Brain microvascular endothelial cell (primary cell): Measurements from ENCODE around the gene THSD8.
"Not testable (repeated sequence)": the region's sequence is repeated elsewhere in the genome, so short reads cannot be mapped to it uniquely, and the experiment has no call there.

ENCODE experiments used
- DNase-seq: peaks from one replicate; pipeline ENCODE4 v3.0.0-alpha.2; 2020
- H3K27ac ChIP-seq: fragments of 250-450 bp; sonication (Bioruptor Pico); 2 replicates; pipeline ENCODE4 v1.5.1; 2020; ENCODE audit warnings: mild to moderate bottlenecking, moderate library complexity
- H3K27me3 ChIP-seq: fragments of 250-450 bp; sonication (Bioruptor Pico); replicated peaks from 2 replicates; pipeline ENCODE4 v1.5.1; 2020; ENCODE audit warnings: mild to moderate bottlenecking
- H3K36me3 ChIP-seq: fragments of 250-450 bp; sonication (Bioruptor Pico); replicated peaks from 2 replicates; pipeline ENCODE4 v1.5.1; 2020; ENCODE audit warnings: mild to moderate bottlenecking
- H3K4me3 ChIP-seq: 2 replicates; pipeline ENCODE4 v1.5.1; 2011; ENCODE audit warnings: low read depth, mild to moderate bottlenecking, control low read depth, low read length, moderate library complexity
- CTCF ChIP-seq: IDR thresholded peaks from 2 replicates; pipeline ENCODE4 v1.5.1; 2011; ENCODE audit warnings: low read depth, mild to moderate bottlenecking, moderate library complexity, low read length, control low read depth, inconsistent platforms; ENCODE audit errors: missing control alignments
- in situ Hi-C: cut with HindIII; loops from 2 replicates; pipeline ENCODE4 v1.10.0; 2017; ENCODE audit warnings: low sequenced_read_pairs, low pct_ligation_motif_present

THSD8 gene

DNA sequence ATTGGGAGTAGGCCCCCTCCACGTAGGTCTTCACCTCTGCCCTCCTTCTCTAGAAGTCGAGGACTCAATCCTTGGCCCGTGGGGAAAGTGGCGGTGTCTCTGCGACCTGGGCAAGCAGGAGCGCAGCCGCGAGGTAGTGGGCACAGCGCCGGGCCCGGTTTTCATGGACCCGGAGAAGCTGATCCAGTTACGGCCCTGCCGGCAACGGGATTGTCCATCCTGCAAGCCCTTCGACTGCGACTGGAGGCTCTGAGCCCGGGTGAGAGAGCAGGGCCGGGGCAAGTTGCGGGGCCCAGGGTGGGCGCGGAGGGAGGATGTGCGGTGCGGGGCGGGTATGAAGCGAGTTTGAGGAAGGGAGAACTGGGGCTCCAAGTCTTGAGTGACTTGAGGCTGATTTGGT is 2.2 kb downstream of the THSD8 start:
- TF ChIP-seq CTCF = no peak
- no peak overlapping the region for H3K27ac ChIP-seq
- peaks cover 11% of the 10 kb centered on the region for H3K36me3 ChIP-seq
- H3K4me3 ChIP-seq = no peak overlapping the region
- DNase-seq = no peak
- in situ Hi-C loops = no loop called here
- no peaks in the 10 kb centered on the region for H3K27me3 ChIP-seq

GRCh38 chr19:12806242-12807081 is 4.6 kb downstream of the THSD8 start, which contains the start of gene RNASEH2A:
RNASEH2A (plus strand) TSS chr19:12806584; CDS start chr19:12806674, 90 bp downstream.
- peak within 1 kb of the TSS; percentile 77 for H3K4me3 ChIP-seq
- no peaks in the 10 kb centered on the region for H3K36me3 ChIP-seq
- H3K27me3 ChIP-seq = no peaks in the 10 kb centered on the region
- TF ChIP-seq CTCF = no peak
- no peak within 1 kb of the TSS for H3K27ac ChIP-seq
- DNase-seq = peak; percentile 82
- in situ Hi-C loops = no loop called here

GRCh38 chr19:12815088-12815487 is 13.2 kb downstream of the THSD8 start:
- Histone ChIP-seq H3K27me3 (no peaks in the 10 kb centered on the region), H3K4me3 (no peak overlapping the region), H3K36me3 (no peaks in the 10 kb centered on the region), H3K27ac (no peak overlapping the region)
- TF ChIP-seq CTCF = no peak
- in situ Hi-C loops = no loop called here
- no peak for DNase-seq

DNA sequence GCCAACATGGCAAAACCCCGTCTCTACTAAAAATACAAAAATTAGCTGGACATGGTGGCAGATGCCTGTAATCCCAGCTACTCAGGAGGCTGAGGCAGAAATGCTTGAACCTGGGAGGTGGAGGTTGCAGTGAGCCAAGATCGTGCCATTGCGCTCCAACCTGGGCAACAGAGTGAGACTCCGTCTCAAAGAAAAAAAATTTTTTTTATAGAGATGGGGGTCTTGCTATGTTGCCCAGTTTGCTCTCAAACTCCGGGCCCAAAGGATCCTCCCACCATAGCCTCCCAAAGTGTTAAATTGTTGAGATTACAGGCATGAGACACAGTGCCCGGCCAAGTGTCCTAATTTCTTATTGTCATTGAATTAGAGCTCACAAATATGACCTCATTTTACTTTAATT is 15.3 kb downstream of the THSD8 start:
- H3K4me3 ChIP-seq, DNase-seq, H3K27ac ChIP-seq, in situ Hi-C loops, H3K36me3 ChIP-seq, H3K27me3 ChIP-seq: not testable (repeated sequence)

DNA sequence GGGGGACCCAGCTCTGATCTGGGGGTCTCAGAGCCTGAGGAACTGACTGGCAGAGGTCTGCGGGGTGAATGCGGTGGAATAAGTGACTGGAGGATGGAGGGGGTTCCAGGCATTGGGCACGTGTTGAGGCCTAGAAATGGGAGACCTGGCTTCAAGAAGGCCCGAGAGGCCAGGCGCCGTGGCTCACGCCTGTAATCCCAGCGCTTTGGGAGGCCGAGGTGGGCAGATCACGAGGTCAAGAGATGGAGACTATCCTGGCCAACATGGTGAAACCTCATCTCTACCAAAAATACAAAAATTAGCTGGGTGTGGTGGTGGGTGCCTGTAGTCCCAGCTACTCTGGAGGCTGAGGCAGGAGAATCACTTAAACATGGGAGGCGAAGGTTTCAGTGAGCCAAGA is 15.9 kb downstream of the THSD8 start:
- H3K36me3 ChIP-seq, H3K27ac ChIP-seq, H3K4me3 ChIP-seq, in situ Hi-C loops, H3K27me3 ChIP-seq, DNase-seq: not testable (repeated sequence)

- no peak overlapping the region for H3K27ac ChIP-seq
- no peak for TF ChIP-seq CTCF
- H3K4me3 ChIP-seq = no peak overlapping the region
- in situ Hi-C loops = no loop called here
- no peaks in the 10 kb centered on the region for H3K36me3 ChIP-seq
- no peaks in the 10 kb centered on the region for H3K27me3 ChIP-seq
- no peak for DNase-seq
Measured at GRCh38 chr19:12821761-12822160, 19.9 kb downstream of the THSD8 start.
